Measurements from ENCODE around the gene TGIF2.

The TGIF2 gene

GRCh38 chr20:36641506-36641843 lies 68.1 kb downstream of the TGIF2 start:
- Histone ChIP-seq H3K36me3 (ENCODE audit: insufficient read depth, insufficient read length, low read length) (no peaks in the 10 kb centered on the region), H3K4me1 (ENCODE audit: insufficient read depth, insufficient read length) (peaks cover 17% of the 10 kb centered on the region), H3K9me3 (ENCODE audit: insufficient read depth, low read length) (no peaks in the 10 kb centered on the region), H3K27me3 (ENCODE audit: insufficient read depth, insufficient read length) (no peaks in the 10 kb centered on the region), H3K4me3 (ENCODE audit: insufficient read length, low read depth) (no peak overlapping the region), H3K9ac (ENCODE audit: insufficient read length, low read depth) (no peak overlapping the region)
- TF ChIP-seq SUZ12 (IDR thresholded peaks at IDR 0.05; ENCODE audit: extremely low read depth, insufficient read depth, insufficient read length) (no peak), YY1 (IDR thresholded peaks at IDR 0.05; ENCODE audit: insufficient read depth, insufficient read length) (no peak), ZNF274 (IDR thresholded peaks at IDR 0.05; ENCODE audit: low read depth, low read length) (no peak)
- no peak for DNase-seq (ENCODE audit: low read depth, low spot score)

GRCh38 chr20:36642136-36642535 lies 68.7 kb downstream of the TGIF2 start:
- H3K9me3 ChIP-seq (ENCODE audit: insufficient read depth, low read length) = no peaks in the 10 kb centered on the region
- TF ChIP-seq YY1 (IDR thresholded peaks at IDR 0.05; ENCODE audit: insufficient read depth, insufficient read length) (no peak), ZNF274 (IDR thresholded peaks at IDR 0.05; ENCODE audit: low read depth, low read length) (no peak), SUZ12 (IDR thresholded peaks at IDR 0.05; ENCODE audit: extremely low read depth, insufficient read depth, insufficient read length) (no peak)
- H3K36me3 ChIP-seq (ENCODE audit: insufficient read depth, insufficient read length, low read length) = no peaks in the 10 kb centered on the region
- H3K27me3 ChIP-seq (ENCODE audit: insufficient read depth, insufficient read length) = no peaks in the 10 kb centered on the region
- no peak for DNase-seq (ENCODE audit: low read depth, low spot score)
- peaks cover 19% of the 10 kb centered on the region for H3K4me1 ChIP-seq (ENCODE audit: insufficient read depth, insufficient read length)
- no peak overlapping the region for H3K9ac ChIP-seq (ENCODE audit: insufficient read length, low read depth)
- no peak overlapping the region for H3K4me3 ChIP-seq (ENCODE audit: insufficient read length, low read depth)

Data from NT2/D1 (cell line).